ENCODE measurements around the gene PDZD4. TPM values are rescaled to one million over a fixed set of nuclear protein-coding genes. Genes with fewer than 3 reads are reported as not detected.

The PDZD4 gene
- total RNA-seq, 3 donors from 2014 or later, result 1.5 to 24.2 (median 2.8) TPM

GRCh38 chrX:153861733-153862310, 31.5 kb upstream of the PDZD4 start:
- H3K9me3 ChIP-seq, result no peaks in the 10 kb centered on the region
- no peak for DNase-seq
- no peaks in the 10 kb centered on the region for H3K4me1 ChIP-seq (ENCODE audit: low read depth)
- H3K4me3 ChIP-seq, result no peak overlapping the region
- no peak for TF ChIP-seq CTCF (IDR thresholded peaks at IDR 0.05)
- intact Hi-C loops (cut with DNase I, micrococcal nuclease), result no loop called here
- no peak for ATAC-seq
- no peaks in the 10 kb centered on the region for H3K36me3 ChIP-seq (ENCODE audit: low read depth)

DNA sequence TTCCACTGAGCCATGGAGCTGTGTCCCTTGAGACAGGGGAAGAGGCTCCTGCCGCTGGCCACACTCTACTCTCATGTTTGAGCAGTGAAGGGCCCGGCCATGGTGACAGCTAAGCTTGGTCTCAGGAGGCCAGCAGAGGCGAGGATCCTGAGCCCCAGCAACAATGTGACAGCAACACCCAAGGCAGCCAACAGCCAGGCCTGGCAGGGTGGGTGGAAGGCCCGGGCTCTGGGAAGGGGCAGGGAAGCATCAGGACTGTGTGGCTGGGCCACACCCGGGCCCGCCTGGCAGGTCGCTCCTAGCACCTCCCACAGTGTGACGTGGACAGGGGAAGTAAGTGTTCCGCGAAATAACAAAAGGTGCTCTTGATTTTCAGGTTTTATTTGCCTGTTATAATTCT, 30.8 kb upstream of the PDZD4 start:
- no peaks in the 10 kb centered on the region for H3K9me3 ChIP-seq
- no peaks in the 10 kb centered on the region for H3K4me1 ChIP-seq (ENCODE audit: low read depth)
- intact Hi-C loops (cut with DNase I, micrococcal nuclease), result no loop called here
- ATAC-seq (peak; percentile 80), DNase-seq (peak in 2 of 3 donors; percentile 51 to 53)
- no peak overlapping the region for H3K4me3 ChIP-seq
- H3K36me3 ChIP-seq (ENCODE audit: low read depth), result no peaks in the 10 kb centered on the region
- TF ChIP-seq CTCF (IDR thresholded peaks at IDR 0.05), result no peak

- Histone ChIP-seq H3K36me3 (ENCODE audit: low read depth) (no peaks in the 10 kb centered on the region), H3K4me1 (ENCODE audit: low read depth) (no peaks in the 10 kb centered on the region), H3K4me3 (no peak overlapping the region), H3K9me3 (no peaks in the 10 kb centered on the region)
- intact Hi-C loops (cut with DNase I, micrococcal nuclease), result no loop called here
- DNase-seq (no peak), ATAC-seq (no peak)
- TF ChIP-seq CTCF (IDR thresholded peaks at IDR 0.05), result no peak
Observed at GRCh38 chrX:153857348-153857903, 27.1 kb upstream of the PDZD4 start.

- no peaks in the 10 kb centered on the region for H3K9me3 ChIP-seq
- TF ChIP-seq CTCF (IDR thresholded peaks at IDR 0.05), result no peak
- no peak overlapping the region for H3K4me3 ChIP-seq
- ATAC-seq (no peak), DNase-seq (no peak)
- no peaks in the 10 kb centered on the region for H3K4me1 ChIP-seq (ENCODE audit: low read depth)
- no peaks in the 10 kb centered on the region for H3K36me3 ChIP-seq (ENCODE audit: low read depth)
- intact Hi-C loops (cut with DNase I, micrococcal nuclease), result no loop called here
Observed at GRCh38 chrX:153854702-153855101, 24.4 kb upstream of the PDZD4 start.

DNA sequence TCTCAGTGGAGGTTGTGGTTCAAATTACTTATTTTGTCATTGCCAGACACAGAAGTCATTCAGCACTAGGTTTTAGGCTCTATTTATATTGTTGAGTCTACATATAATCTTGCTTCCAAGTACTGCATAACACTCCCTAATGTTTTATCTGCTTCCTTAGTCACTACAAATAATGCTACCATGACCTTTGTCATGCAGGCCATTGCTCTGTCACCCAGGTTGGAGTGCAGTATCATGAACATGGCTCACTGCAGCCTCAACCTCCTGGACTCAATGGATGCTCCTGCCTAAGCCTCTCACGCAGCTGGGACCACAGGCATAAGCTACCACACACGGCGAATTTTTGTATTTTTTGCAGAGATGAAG, 23.5 kb upstream of the PDZD4 start:
- intact Hi-C loops (cut with DNase I, micrococcal nuclease), result no loop called here
- H3K36me3 ChIP-seq (ENCODE audit: low read depth), result no peaks in the 10 kb centered on the region
- H3K4me3 ChIP-seq, result no peak overlapping the region
- no peak for ATAC-seq
- H3K9me3 ChIP-seq, result no peaks in the 10 kb centered on the region
- no peak for TF ChIP-seq CTCF (IDR thresholded peaks at IDR 0.05)
- no peak for DNase-seq
- H3K4me1 ChIP-seq (ENCODE audit: low read depth), result no peaks in the 10 kb centered on the region

Data from mucosa of descending colon (tissue), 3 donors.